ENCODE data around the gene ANKLE1.

DNA sequence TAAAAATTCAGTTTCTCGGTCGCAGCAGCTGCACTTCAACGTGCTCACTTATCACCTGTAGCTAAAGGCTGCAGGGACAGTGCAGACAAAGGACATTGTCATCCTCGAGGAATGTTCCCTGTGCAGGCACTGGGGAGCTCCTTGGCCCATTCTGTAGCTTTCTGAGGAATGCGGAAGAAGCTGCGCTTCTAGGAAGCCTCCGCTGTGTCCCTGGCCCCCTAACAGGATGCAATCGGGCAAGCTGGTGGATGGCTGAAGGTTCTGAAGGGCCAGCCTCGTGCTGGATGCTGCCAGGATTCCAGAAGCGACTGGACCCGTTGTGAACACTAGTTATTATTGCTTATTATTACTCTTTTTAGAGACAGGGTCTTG, 44.9 kb downstream of the ANKLE1 start:
- TF ChIP-seq, protein P1, sequence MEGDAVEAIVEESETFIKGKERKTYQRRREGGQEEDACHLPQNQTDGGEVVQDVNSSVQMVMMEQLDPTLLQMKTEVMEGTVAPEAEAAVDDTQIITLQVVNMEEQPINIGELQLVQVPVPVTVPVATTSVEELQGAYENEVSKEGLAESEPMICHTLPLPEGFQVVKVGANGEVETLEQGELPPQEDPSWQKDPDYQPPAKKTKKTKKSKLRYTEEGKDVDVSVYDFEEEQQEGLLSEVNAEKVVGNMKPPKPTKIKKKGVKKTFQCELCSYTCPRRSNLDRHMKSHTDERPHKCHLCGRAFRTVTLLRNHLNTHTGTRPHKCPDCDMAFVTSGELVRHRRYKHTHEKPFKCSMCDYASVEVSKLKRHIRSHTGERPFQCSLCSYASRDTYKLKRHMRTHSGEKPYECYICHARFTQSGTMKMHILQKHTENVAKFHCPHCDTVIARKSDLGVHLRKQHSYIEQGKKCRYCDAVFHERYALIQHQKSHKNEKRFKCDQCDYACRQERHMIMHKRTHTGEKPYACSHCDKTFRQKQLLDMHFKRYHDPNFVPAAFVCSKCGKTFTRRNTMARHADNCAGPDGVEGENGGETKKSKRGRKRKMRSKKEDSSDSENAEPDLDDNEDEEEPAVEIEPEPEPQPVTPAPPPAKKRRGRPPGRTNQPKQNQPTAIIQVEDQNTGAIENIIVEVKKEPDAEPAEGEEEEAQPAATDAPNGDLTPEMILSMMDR (conservative IDR thresholded peaks at IDR 0.05 in 1 of 2, IDR thresholded peaks at IDR 0.05 in 1 of 2; ENCODE audit: low read depth in 1 of 2, low read length in 2 of 2): no peak
- no peak for TF ChIP-seq EZH2 (IDR thresholded peaks at IDR 0.05; ENCODE audit: low read length, missing control alignments)

All from fibroblast of lung (primary cell).